ENCODE data around the gene GJA10.

DNA sequence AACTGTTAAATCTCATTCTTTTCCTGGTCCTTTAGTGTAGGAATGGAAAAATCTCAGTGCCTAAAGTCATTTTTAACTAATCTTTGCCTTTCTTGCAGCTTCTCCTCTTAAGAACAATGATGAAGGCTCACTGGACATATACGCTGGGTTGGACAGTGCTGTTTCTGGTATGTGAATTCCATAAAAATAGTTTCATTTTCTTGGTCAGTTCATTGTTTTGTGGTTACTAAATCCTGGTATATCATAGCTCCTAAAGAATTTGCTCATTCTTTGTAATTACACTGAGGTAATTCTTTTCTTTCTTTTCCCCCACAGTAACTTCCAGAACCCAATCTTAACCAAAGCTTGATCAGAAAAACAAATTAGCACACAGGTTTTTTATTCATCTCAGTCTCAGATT, 41.2 kb upstream of the GJA10 start:
- TF ChIP-seq, protein P1, sequence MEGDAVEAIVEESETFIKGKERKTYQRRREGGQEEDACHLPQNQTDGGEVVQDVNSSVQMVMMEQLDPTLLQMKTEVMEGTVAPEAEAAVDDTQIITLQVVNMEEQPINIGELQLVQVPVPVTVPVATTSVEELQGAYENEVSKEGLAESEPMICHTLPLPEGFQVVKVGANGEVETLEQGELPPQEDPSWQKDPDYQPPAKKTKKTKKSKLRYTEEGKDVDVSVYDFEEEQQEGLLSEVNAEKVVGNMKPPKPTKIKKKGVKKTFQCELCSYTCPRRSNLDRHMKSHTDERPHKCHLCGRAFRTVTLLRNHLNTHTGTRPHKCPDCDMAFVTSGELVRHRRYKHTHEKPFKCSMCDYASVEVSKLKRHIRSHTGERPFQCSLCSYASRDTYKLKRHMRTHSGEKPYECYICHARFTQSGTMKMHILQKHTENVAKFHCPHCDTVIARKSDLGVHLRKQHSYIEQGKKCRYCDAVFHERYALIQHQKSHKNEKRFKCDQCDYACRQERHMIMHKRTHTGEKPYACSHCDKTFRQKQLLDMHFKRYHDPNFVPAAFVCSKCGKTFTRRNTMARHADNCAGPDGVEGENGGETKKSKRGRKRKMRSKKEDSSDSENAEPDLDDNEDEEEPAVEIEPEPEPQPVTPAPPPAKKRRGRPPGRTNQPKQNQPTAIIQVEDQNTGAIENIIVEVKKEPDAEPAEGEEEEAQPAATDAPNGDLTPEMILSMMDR (IDR thresholded peaks at IDR 0.05; ENCODE audit: borderline replicate concordance, extremely low read depth, low read length, poor library complexity, severe bottlenecking) = no peak
- TF ChIP-seq EZH2 (IDR thresholded peaks at IDR 0.05; ENCODE audit: borderline replicate concordance, low read depth, low read length, severe bottlenecking) = no peak

Data from DND-41 (cell line).